NOMO-1 treated with dmso at 0.1 percent for 144 hours (cell line): ENCODE results near the gene POU6F2.

Experiments used
- DNase-seq: peaks from one replicate; lab custom pipeline; 2025; ENCODE audit not compliant: unreplicated experiment; lab: John Stamatoyannopoulos, UW

Gene POU6F2

DNA sequence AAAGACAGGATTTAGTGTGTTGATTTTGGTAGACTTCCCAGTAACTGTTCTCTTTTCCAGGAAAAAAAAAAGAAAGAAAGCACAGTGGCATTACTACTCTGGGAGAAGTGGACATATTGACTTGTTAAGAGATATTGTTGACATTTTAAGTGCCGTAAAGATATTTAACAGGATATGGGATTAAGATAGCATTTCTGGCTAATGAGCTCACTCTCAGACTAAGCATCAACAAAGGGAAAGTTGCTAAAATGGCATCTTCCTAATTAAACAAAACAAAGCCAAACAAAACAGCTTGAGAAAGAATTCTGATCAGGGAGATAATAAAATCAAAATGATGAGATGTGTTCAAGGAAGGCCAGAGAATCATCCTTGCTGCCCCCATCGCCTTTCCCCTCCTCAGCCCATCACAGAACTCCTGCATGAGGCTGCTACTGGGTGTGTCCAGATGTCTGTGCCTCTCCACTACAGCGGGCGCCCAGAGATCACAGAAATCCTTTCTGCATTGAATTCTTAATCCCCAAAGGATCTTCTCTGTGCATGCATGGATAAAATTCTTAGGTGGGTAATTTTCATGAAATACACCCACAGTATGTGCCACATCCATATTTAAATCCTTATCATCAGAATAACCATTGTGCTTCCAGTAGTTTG lies 270.5 kb downstream of the POU6F2 start:
- DNase-seq = no peak

DNA sequence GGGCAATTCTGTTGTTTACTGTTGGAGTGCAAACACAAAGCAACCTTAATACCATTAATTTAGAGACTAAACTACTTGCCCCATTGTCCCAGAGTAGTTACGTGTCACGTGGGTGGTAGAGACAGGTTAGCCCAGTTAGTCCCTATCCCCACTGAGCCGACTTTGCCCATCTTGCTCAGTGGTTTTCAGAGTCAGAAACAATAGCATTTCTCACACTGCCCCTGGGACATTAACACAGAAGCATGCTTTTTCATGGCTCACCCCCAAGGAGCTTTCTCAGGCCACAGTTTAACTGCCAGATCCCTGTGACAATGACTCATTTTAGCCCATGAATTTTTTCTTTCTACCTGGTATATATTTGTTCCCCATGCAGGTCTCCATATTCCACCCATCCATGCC lies 271.0 kb downstream of the POU6F2 start:
- no peak for DNase-seq

DNA sequence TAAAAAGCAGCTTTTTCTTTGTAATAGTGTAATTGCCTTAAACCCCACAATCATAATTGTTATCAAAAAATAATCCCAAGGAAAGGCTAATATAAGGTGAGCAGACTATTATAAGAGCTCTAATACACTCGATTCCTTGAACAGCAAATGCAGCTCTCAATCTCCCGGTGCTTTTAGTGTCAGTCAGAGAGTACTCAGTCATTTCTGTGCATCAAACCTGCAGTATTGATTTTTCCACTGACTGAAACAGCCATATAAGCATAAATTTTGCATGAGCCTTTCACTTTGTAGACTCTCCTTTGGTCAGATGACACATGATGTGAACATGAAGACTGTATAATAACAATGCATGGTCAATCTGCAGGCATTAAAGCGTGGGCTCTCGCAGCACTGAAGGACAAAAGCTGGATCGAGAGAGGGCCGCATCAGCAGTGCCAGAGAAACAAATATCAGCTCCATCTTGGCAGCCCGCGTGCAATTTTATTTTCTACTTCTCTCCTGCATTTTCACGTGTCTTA lies 272.0 kb downstream of the POU6F2 start:
- no peak for DNase-seq

DNA sequence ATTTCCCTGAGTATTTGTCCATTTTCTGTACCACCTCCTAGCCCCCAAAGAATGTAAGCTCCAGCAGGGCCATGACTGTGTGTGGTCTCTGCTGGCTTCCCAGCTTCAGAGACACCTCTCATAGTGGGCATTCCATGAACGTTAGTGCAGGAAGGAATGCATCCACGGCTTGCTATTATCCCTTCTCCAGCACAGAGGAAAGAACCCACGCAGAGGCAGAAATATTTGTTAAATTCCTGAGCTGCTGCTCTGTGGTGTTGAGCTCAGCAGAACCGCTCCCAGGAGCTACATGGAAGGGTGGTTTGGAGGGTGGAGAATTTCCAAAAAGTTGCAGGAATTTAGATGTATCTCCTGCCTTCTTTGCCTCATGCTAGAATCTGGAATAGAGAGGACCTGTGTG lies 275.2 kb downstream of the POU6F2 start:
- DNase-seq = no peak

DNA sequence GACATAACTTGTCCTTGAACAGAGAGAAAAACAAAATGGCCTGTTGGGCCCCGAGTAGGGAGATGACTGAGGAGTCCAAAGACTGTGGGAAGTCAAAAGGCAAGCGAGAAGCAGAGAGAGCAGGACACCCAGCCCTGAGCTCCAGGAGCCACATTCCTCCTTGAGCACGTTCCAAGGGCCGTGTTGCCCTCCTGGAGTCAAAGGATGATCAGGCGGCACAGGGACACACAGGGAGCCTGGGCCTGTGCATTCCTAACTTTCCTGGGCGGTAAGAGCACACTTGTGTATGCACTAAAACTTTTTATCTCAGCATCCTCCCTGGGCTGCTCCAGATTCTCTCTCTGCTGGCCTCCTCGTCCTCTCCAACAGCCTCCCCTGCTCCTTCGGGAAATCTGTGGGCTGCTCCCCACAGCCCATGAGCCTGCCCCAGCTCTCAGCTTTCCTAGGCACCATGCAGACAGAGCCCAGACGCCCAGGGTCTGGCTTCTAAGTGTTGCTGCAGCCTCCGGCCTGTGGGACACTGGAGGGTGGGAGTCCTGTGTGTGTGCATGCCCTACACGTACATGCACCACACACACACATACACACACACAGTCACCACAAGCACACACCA lies 281.8 kb downstream of the POU6F2 start:
- no peak for DNase-seq

DNA sequence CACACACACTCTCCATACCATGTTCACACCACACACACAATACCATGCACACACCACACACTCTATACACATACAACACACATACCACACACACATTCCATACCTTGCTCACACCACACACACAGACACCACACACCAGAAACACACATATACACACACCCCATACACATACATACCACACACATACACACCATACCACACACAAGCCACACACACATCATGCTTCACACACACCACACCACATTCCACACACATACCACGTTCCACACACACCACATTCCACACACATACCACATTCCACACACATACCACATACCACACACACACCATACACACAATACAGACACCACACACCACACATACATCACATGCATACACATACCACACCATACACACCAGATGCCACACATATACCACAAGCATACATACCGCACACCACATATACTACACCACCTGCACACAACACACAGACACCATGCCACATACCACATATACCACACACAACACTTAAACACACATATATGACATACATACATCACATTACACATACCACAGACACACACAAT lies 282.7 kb downstream of the POU6F2 start:
- DNase-seq = no peak

DNA sequence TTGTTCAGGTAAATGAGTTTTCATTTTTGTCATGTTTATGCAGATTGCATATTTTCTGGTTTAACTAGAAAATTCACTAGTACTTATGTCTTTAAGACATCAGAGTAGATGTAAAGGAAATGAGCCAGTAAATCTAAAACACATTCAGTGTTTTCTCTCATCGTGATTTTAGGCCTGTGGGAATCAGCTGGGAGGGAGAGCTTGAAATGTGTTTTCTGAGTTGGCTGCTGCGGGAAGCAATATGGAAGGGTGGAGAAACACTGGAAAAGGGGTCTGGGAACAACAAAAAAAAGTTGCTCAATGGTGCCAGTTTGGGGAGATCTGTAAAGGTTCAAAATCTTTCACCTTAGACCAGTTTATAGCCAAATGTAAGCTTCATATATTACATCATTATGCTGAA lies 284.1 kb downstream of the POU6F2 start:
- no peak for DNase-seq

DNA sequence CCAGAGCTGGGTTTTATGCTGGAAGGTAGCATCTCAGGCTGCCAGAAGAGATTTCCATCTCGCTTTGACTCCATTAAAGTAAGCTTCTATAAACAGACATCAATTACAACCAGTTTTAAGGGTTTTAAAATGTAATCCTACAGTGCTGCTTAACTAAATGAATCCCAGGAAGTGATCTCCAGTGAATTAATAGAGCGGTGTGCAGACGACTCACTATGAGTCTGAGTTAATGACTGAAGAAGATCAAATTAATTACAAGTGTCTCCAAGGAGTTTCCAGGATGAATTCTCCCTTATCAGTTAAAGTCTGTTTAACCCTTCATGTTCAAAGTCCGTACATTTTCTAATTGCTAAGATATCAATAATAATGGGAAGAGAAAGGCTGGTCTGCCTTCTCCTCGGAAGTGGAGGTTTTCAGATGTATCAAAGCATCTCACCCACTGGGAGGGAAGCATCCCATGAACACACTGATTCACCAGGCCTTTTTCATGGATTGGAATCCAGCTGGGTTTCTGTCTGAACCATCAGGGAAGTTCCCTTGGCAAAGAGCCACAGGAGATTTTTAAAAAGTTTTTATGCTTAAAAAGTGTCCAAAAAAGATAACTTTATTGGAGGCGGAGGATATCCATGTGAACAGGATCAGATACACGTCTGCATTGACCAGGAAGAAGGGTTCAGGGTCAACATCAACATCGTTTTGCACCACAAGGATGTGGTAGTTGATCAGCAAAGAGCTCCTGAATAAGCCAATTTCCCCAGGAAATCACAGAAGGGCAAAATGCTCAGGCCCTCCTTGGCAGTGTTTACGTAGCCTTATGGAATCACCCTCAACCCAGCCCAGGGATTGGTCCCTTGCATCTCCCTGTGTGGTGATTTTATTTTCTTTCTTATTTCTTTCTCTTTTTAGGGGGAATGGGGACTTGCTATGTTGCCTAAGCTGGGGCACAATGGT lies 288.2 kb downstream of the POU6F2 start:
- DNase-seq = no peak

DNA sequence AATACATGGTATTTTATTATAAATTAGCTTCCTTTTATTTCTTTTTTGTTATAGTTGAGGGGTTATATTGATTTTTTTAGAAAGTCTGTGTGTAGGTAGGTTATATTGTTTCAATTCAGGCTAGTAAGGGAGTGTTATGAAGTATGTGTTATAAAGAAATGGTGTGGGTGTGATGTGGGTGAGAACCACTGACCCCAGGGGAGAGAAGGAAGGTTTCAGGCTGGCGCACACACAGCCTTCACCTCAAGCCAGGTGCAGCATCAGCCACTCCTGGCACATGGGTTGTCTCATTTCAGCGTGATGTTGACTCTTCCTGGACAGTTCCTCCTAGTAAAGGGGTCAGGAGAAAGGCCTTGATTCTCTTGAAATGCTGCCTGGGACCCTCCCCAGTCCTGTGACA lies 291.3 kb downstream of the POU6F2 start:
- no peak for DNase-seq

DNA sequence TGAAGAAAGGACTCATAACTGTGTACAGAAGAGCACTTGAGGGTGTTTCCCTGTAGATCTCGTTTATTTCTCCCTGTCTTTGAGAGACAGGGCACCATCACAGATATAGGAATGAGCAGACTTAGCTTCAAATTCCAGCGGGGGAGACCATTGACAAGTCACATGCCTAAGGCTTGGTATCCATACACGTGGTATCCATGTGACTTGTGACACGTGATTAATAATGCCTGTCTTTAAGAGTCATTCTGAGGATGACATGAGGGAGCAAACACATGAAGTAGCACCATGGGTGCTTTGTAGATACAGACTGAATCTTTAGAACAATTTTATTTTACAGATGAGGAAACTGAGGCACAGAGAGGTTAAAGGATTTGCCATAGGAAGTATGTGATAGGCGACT lies 292.3 kb downstream of the POU6F2 start:
- DNase-seq = no peak

DNA sequence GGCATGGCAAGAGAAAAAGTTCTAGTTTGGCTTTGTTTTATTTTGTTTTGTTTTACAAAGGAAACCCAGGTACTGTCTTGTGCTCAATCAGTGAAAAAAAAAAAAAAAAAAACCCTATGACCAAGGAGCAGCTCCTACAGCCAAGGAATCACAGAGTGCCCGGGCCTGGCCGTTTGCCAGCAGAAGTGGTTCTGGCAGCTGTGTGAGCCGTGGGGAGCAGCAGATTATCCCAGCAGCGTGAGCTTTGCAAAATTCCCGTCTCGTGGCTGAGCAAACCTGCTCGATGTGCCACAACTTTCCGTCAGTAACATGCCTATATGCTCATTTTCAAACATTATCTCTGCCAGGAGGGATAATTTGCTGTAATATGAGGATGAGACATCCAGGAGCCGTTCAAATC lies 293.7 kb downstream of the POU6F2 start:
- no peak for DNase-seq

DNA sequence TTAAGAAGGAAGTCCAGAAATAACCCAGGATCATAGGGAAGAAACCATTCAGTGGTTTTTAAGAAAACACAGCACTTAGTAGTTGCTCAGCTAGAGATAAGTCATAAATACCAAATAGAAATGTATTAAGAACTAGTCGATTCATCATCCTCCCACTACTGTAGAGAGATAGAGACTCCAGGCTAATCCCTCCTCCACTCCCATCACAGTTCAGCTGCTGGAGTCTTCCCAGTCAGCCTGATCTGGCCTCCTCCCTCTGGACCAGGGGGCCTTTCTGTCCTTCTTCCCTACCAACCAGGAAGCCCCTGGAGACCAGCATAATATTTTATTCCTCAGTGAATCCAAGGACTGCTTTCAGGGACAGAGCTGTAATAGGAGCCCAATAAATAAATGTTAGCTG lies 294.4 kb downstream of the POU6F2 start:
- no peak for DNase-seq

DNA sequence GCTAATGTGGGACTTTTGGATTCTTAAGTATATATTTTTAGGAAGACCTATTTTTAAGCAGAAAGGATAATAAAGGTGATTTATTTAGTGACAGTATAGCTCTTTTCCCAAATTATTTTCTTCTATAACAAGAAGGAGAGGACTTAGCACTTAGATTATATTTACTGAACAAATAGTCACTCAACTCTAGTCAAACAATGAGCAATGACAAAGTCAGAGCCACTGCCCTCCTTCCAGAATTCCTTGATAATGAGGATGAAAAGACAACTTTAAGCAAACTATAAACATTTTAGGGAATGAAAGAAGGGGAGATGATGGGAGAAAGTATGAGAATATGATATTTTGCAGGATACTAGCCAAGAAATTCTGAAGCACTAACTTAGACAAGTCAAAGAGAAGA lies 295.0 kb downstream of the POU6F2 start:
- no peak for DNase-seq

DNA sequence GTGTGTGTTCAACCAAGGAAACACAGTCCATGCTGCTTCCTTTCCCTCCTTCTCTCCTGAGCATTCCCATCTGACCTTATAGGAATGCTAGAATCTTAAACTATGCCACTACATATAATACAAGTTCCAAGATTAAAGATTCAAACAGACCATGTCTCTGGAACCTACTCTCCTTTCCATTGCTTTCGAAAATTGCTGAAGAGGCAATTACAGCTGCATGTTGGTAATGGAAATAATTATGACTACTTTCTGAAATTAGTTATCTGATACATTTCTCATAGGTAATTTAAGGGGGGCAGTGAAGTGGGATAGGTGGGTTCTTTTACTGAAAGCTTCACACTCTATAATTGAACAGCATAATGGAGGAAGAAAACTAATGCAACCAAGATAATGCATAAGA lies 302.6 kb downstream of the POU6F2 start:
- no peak for DNase-seq

DNA sequence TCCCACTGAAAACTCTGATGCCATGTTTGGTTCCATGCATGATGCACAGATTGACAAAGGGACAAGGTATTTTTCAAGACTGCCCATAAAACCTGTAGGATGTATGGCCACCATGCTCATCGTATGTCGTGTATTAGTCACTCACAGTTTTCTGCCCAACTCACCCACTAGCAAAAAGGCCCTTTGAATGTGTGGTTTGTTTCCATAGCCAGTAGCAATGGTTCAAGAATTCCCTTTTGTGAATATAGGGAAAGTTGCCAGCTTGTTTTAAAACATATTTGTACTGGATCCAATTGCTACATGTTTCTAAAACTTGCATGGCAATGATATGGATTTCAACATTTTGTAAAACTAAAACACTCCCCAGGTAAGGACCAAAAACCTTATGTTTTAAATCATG lies 307.5 kb downstream of the POU6F2 start:
- DNase-seq = no peak

DNA sequence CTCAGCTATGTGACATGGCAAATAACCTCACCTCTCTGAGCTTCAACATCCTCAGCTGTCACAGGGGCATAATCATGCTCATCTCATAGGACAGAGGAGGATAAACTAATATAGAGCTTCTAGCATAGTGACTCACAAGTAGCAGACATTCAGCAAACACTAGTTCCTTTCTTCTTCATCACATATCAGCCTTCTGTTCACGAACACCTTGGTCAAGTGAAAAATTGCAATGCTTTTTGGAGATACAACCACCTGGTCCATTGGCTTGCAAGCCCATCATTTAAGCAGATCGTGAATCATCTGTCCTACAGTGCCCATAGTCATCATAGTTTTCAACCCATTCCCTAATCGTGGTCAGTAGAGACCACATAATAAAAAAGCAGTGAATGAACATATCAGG lies 310.6 kb downstream of the POU6F2 start:
- no peak for DNase-seq

DNA sequence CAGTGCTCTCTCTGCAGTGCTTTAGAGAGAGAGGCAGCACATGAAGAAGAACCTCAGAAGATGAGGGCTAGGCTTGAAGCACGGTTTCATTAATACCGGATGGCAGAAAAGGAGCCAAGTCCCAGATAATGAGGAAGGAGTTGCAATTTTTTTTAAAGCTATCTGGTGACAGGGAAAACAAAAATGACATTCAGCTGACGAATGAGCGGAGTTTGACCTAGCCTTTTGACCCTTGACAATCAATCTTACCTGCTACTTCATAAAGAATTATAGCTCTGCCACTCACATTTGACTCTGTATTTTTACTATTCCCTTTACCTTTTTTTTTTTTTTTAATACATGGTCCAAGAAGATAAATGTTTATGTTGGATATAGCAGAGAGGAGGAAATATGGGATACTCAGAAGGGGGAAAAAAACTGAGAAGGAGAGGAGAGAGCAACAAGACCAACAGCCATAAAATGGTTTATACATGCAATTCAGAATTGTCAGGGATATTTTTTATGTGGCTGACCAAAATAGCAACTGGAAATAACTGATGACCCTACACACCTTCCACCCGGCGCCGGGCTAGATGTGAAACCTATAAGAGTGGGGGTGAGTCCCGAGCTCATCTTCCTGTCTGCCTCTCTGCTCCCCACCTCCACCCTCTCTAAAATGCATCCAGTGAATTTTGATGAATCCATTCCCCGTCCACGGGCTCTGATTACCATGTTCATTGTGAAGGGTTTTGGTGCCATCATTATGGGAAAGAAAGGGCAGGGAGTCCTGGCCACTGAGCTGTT lies 314.1 kb downstream of the POU6F2 start:
- DNase-seq = no peak

DNA sequence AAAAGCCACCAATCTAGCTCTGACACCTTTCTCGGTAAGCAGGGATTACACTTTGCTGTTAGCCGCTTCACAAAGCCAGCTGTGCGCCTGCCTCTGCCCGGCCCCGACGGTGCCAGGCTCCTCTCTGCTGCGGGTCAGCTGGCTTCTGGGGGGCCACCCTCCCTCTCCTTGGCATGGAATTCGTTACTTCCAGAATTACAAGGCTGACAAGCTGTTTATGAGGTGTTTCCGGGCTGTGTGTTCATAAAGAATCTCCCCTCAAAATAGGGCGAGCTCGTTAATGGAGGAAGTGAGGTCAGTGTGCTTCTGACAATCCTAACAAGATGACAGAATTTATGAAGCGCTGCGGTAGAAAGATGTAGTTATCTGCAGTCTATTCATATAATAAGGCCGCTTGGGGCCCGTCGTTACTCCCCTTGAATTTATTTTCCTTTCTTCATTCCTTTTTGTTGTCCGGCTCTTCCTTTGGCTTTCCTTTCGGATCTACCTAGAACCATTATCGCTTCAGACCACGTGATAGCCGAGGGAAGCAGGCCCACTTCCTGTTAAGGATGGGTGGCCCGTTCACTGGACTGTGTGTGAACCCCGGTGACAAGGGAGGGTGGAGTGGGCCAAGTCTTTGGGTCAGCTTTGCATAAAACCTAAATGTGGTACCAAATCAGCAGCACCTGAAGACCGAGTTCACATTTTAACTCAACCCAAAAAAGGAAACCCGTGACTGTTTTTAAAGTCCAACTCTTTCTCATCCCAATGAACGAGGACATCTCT lies 315.5 kb downstream of the POU6F2 start:
- no peak for DNase-seq

DNA sequence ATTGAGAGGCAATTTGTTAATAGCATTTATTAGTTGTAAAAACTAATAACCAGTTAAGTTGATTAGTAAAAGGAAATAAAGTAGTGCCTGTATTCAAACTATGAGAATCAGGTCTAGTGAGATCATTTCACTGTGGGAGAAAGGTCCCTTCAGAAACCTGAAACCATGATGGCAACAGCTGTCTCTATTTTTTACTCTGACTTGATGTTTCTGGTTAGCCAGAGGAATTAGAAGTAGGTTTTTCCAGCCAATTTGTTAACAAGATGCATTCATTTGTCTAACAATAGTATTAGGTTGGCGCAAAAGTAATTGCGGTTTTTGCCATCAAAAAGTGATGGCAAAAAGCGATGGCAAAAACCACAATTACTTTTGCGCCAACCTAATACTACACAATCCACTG lies 316.3 kb downstream of the POU6F2 start:
- no peak for DNase-seq

DNA sequence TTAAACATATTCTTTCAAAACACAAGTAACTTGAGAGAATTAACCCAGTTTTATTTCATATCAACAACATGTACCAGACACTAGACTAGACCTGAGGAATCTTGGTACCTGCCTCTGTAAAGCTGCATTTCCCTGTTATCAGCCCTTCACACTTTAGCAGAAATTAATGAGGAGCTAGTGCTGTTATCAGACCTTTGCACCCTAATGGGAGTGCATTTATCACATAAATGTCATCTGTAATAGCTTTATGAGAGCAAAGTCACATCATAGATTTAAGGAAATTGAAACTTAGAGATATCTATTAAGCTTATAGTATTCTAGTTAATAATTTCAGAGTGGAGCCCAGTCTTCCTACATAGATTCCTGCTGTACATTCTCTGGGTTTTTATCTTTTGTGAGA lies 318.1 kb downstream of the POU6F2 start:
- DNase-seq = no peak
